Thoracic aorta (tissue), 2 donors: ENCODE data around the gene TLR10. TPM values are rescaled to one million over a fixed set of nuclear protein-coding genes. Genes with fewer than 3 reads are reported as not detected.

Experiments used
- ATAC-seq: fragments of 150-250 bp; one replicate; pipeline ENCODE4 v1.8.0; 2017; ENCODE audit warnings: low read depth; ENCODE audit not compliant: insufficient number of reproducible peaks, low FRiP score
- DNase-seq: peaks from one replicate; pipeline ENCODE4 v3.0.0-alpha.2; 2020; ENCODE audit warnings: low spot score
- H3K27ac ChIP-seq, 2 donors: fragments of 200-600 bp; sonication (generic); 1 replicate in 1 of 2; 2 replicates in 1 of 2; pipeline ENCODE4 v1.5.1; 2016; ENCODE audit warnings: mild to moderate bottlenecking in 2 of 2, moderate library complexity in 2 of 2
- H3K27me3 ChIP-seq: fragments of 200-600 bp; sonication (generic); replicated peaks from 2 replicates; pipeline ENCODE4 v1.6.0; 2016; ENCODE audit warnings: mild to moderate bottlenecking; ENCODE audit not compliant: insufficient read depth
- H3K36me3 ChIP-seq: fragments of 200-600 bp; sonication (generic); one replicate; pipeline ENCODE4 v1.5.1; 2016
- H3K4me1 ChIP-seq, 2 donors: fragments of 200-600 bp; sonication (generic); 1 replicate in 1 of 2; 2 replicates in 1 of 2; pipeline versions ENCODE4 v1.5.1 to v1.6.0; 2016; ENCODE audit warnings: low read depth in 2 of 2, mild to moderate bottlenecking in 1 of 2; ENCODE audit not compliant: control insufficient read depth in 1 of 2
- H3K4me3 ChIP-seq: fragments of 200-600 bp; sonication (generic); 2 replicates; pipeline ENCODE4 v1.5.1; 2016; ENCODE audit warnings: mild to moderate bottlenecking
- H3K9me3 ChIP-seq: fragments of 200-600 bp; sonication (generic); 2 replicates; pipeline ENCODE4 v1.5.1; 2016
- total RNA-seq, 2 donors: library from RNA; depleted of rRNA; stranded (reverse); fragments of >200 nt; gene quantifications; one replicate each; pipeline versions ENCODE4 v1.1.0 to v1.2.3, GENCODE V29; 2016
- TF ChIP-seq, protein P1 (sequence below): fragments of 200-600 bp; sonication (generic); IDR thresholded peaks from one replicate; pipeline ENCODE4 v1.5.1; 2019; ENCODE audit warnings: antibody characterized with exemption

Gene TLR10
- total RNA-seq, 2 donors from 2014 or later: 0.28 to 0.81 TPM

DNA sequence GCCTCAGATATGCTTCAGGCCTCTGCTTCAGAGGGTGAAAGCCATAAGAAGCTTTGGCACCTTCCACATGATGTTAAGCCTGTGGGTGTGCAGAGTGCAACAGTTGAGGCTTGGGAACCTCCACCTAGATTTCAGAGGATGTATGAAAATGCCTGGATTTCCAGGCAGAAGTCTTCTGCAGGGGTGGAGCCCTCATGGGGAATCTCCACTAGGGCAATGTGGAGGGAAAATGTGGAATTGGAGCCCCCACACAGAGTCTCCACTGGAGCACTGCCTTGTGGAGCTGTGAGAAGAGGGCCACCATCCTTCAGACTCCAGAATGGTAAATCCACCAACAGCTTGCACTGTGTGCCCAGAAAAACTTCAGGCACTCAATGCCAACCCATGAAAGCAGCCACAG, 35.2 kb downstream of the TLR10 start:
- Histone ChIP-seq H3K9me3 (peaks cover 3% of the 10 kb centered on the region), H3K27ac (no peak overlapping the region), H3K4me3 (no peak overlapping the region), H3K4me1 (peaks cover 3 to 13% of the 10 kb centered on the region in 2 donors), H3K27me3 (no peaks in the 10 kb centered on the region), H3K36me3 (no peaks in the 10 kb centered on the region)
- DNase-seq: no peak
- TF ChIP-seq, protein P1, sequence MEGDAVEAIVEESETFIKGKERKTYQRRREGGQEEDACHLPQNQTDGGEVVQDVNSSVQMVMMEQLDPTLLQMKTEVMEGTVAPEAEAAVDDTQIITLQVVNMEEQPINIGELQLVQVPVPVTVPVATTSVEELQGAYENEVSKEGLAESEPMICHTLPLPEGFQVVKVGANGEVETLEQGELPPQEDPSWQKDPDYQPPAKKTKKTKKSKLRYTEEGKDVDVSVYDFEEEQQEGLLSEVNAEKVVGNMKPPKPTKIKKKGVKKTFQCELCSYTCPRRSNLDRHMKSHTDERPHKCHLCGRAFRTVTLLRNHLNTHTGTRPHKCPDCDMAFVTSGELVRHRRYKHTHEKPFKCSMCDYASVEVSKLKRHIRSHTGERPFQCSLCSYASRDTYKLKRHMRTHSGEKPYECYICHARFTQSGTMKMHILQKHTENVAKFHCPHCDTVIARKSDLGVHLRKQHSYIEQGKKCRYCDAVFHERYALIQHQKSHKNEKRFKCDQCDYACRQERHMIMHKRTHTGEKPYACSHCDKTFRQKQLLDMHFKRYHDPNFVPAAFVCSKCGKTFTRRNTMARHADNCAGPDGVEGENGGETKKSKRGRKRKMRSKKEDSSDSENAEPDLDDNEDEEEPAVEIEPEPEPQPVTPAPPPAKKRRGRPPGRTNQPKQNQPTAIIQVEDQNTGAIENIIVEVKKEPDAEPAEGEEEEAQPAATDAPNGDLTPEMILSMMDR: no peak
- ATAC-seq: no peak

DNA sequence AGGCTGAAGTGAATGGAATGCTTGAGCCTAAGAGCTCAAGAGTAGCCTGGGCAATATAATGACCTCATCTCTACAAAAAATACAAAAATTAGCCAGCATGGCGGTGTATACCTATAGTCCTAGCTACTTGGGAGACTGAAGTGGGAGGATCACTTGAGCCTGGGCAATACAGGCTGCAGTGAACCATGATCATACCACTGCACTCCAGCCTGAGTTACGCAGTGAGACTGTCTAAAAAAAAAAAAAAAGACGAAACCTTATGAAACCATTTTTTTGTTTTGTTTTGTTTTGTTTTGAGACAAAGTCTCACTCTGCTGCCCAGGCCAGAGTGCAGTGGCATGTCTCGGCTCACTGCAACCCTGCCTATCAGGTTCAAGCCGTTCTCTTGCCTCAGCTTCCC, 36.9 kb downstream of the TLR10 start:
- no peak overlapping the region for H3K4me3 ChIP-seq
- DNase-seq: no peak
- no peaks in the 10 kb centered on the region for H3K36me3 ChIP-seq
- TF ChIP-seq, protein P1: no peak
- H3K27ac ChIP-seq: no peak overlapping the region
- H3K27me3 ChIP-seq: no peaks in the 10 kb centered on the region
- H3K9me3 ChIP-seq: peaks cover 3% of the 10 kb centered on the region
- no peak for ATAC-seq
- peaks cover 0 to 3% of the 10 kb centered on the region in 2 donors for H3K4me1 ChIP-seq

DNA sequence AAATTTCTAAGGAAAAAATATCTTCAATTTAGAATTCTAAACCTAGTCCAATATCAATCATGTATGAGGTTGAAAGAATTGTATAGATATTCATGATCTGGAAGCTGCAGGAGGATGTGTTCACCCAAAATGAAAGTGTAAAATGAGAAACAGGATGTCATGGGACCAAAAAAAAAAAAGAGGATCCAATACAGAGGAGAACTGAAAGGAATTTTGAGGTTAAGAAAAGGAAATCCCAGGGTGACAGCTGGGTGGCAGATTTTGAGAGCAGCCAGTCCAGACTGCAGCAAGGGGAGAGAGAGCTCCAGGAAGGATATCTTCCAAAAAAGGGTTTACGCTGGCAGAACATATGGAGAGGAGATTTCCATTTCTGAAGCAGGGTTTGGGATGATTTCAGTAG, 38.9 kb downstream of the TLR10 start:
- H3K4me1 ChIP-seq: no peaks in the 10 kb centered on the region
- DNase-seq (no peak), ATAC-seq (no peak)
- no peaks in the 10 kb centered on the region for H3K27me3 ChIP-seq
- peaks cover 3% of the 10 kb centered on the region for H3K9me3 ChIP-seq
- TF ChIP-seq, protein P1: no peak
- H3K36me3 ChIP-seq: no peaks in the 10 kb centered on the region
- no peak overlapping the region for H3K27ac ChIP-seq
- no peak overlapping the region for H3K4me3 ChIP-seq

DNA sequence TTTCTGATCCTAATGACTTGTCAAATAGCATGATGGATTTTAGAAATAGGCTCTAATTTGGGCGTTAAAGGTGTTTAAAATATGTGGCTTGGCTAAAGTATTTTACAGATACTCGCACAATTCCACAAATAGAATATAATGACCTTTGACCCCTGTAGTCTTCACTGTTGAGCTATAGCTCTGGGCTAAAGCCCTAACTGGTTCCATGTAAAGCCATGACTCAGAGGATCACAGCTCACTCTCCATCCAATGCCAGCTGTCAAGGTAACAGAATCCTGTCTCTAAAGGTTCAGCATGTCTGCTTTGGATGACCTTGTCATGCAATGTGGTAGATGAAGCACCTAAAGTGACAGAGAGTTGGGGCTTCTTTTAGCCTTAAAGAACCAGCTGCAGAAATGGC, 42.5 kb downstream of the TLR10 start:
- TF ChIP-seq, protein P1: no peak
- DNase-seq (no peak), ATAC-seq (no peak)
- no peaks in the 10 kb centered on the region for H3K4me1 ChIP-seq
- H3K27ac ChIP-seq: no peak overlapping the region
- H3K36me3 ChIP-seq: no peaks in the 10 kb centered on the region
- no peak overlapping the region for H3K4me3 ChIP-seq
- H3K27me3 ChIP-seq: no peaks in the 10 kb centered on the region
- no peaks in the 10 kb centered on the region for H3K9me3 ChIP-seq

DNA sequence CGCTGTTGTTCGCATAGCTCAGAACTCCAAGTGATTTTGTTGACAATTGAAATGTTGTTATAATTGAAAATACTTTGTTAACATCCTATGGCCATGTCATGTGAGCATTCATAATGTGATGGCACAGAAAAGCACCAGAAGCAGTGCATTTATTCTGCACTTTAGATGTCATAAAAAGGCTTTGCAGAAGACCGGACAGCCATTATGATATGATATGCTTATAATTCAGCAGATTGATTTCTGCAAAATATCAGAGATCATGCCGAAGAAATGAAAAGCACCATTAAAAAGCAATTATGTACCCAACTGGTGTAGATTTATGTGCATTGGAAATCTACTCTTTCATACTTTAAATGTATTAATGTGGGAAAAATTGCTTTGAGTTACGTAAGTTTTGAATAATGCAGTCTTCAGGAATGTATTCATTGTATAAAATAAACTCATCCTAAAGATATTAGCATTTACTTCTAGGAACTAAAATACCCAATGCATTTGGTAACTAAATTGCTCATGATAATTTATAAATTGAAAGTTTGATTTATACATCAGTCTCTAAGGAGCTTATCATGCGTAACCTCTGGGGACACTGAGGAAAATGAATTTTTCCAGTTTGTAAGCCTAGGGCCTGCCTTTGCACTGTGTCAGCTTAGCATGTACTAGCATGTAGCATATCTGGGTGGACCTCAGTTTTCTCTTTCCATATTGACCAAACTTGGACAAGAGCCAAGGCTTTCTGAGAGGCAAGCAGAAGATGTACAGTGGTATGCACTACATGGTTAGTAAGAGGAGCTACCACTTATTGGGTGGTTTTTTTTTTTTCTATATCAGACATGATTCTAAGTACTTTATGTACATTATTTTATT, 43.6 kb downstream of the TLR10 start:
- TF ChIP-seq, protein P1: no peak
- no peaks in the 10 kb centered on the region for H3K27me3 ChIP-seq
- no peaks in the 10 kb centered on the region for H3K4me1 ChIP-seq
- no peak for DNase-seq
- no peak overlapping the region for H3K4me3 ChIP-seq
- no peak for ATAC-seq
- H3K36me3 ChIP-seq: no peaks in the 10 kb centered on the region
- no peak overlapping the region for H3K27ac ChIP-seq
- H3K9me3 ChIP-seq: no peaks in the 10 kb centered on the region
